Endothelial cell (in vitro differentiated cells): ENCODE measurements around the gene ANKMY1. TPM values are rescaled to one million over a fixed set of nuclear protein-coding genes. Genes with fewer than 3 reads are reported as not detected.

Experiments used
- DNase-seq: peaks from one replicate; pipeline ENCODE4 v3.0.0; 2021; ENCODE audit warnings: low spot score
- H3K27ac Mint-ChIP-seq: one replicate; pipeline ENCODE4 v1.8.0; 2021; ENCODE audit warnings: mixed read lengths, inconsistent platforms; ENCODE audit not compliant: unreplicated experiment
- H3K27me3 Mint-ChIP-seq: one replicate; pipeline ENCODE4 v1.8.0; 2021; ENCODE audit warnings: mild to moderate bottlenecking, moderate library complexity, mixed read lengths, inconsistent platforms; ENCODE audit not compliant: unreplicated experiment
- H3K36me3 Mint-ChIP-seq: one replicate; pipeline ENCODE4 v1.8.0; 2021; ENCODE audit warnings: mild to moderate bottlenecking, low read depth, mixed read lengths, inconsistent platforms; ENCODE audit not compliant: unreplicated experiment
- H3K4me1 Mint-ChIP-seq: one replicate; pipeline ENCODE4 v1.8.0; 2021; ENCODE audit warnings: mild to moderate bottlenecking, mixed read lengths, inconsistent platforms; ENCODE audit not compliant: unreplicated experiment
- H3K4me3 Mint-ChIP-seq: one replicate; pipeline ENCODE4 v1.8.0; 2021; ENCODE audit warnings: mild to moderate bottlenecking, mixed read lengths, inconsistent platforms; ENCODE audit not compliant: unreplicated experiment
- H3K9me3 Mint-ChIP-seq: one replicate; pipeline ENCODE4 v1.8.0; 2021; ENCODE audit warnings: mixed read lengths, inconsistent platforms; ENCODE audit not compliant: unreplicated experiment
- total RNA-seq: library from RNA; stranded (reverse); fragmentation: NEBNext Ultra II Directional; extraction: Animal tissue kit (Norgen Biotek cat#: 25700); gene quantifications from one replicate; pipeline ENCODE4 v1.2.1, GENCODE V29; 2021; ENCODE audit not compliant: unreplicated experiment
- TF ChIP-seq, protein P1 (sequence below): fragments of 200-600 bp; sonication (generic); IDR thresholded peaks from one replicate; pipeline ENCODE4 v1.5.0; 2021; ENCODE audit warnings: antibody characterized with exemption; ENCODE audit not compliant: unreplicated experiment

The ANKMY1 gene
- total RNA-seq, 1 donor from 2014 or later: 5.6 TPM

DNA sequence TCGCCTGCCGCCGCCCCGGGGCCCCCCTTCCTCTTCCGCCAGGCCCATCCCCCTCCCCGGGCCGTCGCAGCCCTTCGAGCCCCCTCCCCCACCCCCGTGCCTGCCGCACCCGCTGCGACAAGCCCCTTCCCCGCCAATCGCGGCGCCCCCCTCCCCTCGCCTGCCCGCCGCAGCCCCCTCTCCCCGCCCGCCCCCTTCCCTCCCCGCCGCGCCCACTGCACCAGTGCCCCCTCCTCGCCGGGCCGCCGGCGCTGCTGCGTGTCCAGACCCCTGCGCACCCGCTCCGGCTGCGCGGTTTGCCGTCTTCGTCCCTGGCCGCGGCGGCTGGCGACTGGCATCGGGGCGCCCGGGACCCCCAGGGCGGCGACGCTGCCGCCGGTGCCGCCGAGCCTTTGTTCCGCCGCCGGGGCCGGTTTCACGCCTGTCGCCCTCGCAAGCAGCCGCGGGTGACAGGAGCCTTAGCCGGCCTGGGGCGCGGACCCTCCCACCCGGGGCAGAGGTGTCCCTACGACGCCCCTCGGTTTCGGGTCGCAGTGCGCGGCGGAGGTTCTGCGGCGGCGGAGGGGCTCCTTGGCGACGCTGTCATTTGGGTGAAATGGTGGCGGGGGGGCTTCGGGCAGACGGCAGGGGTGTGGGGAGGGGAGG lies 104.2 kb downstream of the ANKMY1 start:
- peaks cover 3% of the 10 kb centered on the region for H3K36me3 Mint-ChIP-seq
- TF ChIP-seq, protein P1, sequence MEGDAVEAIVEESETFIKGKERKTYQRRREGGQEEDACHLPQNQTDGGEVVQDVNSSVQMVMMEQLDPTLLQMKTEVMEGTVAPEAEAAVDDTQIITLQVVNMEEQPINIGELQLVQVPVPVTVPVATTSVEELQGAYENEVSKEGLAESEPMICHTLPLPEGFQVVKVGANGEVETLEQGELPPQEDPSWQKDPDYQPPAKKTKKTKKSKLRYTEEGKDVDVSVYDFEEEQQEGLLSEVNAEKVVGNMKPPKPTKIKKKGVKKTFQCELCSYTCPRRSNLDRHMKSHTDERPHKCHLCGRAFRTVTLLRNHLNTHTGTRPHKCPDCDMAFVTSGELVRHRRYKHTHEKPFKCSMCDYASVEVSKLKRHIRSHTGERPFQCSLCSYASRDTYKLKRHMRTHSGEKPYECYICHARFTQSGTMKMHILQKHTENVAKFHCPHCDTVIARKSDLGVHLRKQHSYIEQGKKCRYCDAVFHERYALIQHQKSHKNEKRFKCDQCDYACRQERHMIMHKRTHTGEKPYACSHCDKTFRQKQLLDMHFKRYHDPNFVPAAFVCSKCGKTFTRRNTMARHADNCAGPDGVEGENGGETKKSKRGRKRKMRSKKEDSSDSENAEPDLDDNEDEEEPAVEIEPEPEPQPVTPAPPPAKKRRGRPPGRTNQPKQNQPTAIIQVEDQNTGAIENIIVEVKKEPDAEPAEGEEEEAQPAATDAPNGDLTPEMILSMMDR: no peak
- H3K9me3 Mint-ChIP-seq: no peaks in the 10 kb centered on the region
- no peak for DNase-seq
- H3K4me3 Mint-ChIP-seq: peak overlapping the region; percentile 80
- H3K4me1 Mint-ChIP-seq: peaks cover 13% of the 10 kb centered on the region
- peaks cover 26% of the 10 kb centered on the region for H3K27me3 Mint-ChIP-seq
- no peak overlapping the region for H3K27ac Mint-ChIP-seq

- Mint-ChIP-seq H3K9me3 (no peaks in the 10 kb centered on the region), H3K36me3 (peaks cover 3% of the 10 kb centered on the region), H3K27ac (no peak overlapping the region), H3K4me3 (no peak overlapping the region), H3K4me1 (peaks cover 10% of the 10 kb centered on the region), H3K27me3 (peaks cover 21% of the 10 kb centered on the region)
- TF ChIP-seq, protein P1: no peak
- DNase-seq: peak; percentile 54
These were observed 105.1 kb downstream of the ANKMY1 start for GRCh38 chr2:240452462-240453256.

DNA sequence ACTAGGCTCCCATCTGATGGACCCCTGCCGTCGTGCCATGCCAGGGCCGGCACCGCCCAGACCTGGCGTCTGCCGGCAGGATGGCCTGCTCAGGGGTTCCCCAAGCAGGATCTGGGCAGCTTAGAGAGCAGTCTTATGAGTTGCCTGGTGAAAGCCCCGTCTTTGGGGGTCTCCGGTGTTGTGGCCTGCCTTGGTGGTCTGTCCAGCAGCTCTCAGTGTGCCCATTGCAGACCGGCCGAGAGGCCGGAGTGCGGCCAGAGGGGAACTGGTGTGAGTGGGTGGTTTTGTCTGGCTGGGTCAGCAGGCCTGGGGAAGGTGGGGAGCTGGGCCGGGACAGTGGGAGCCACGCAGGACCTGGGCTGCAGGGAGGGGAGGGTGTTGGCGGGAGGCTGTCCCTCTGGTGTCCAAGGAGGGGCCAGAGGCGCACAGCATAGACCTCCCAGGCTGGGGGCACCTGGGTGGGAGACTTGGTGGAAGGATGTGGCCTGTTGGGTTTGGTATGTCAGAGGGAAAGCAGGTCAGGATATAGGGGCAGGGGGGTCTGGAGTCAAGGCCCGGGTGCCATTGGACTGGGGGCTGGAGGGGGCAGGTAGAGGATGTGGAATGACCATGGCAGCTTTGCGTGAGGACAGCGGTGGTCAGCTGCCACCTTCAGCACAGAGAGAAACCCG lies 105.9 kb downstream of the ANKMY1 start:
- TF ChIP-seq, protein P1: no peak
- no peak for DNase-seq
- H3K4me3 Mint-ChIP-seq: peak overlapping the region; percentile 42
- H3K27me3 Mint-ChIP-seq: peaks cover 19% of the 10 kb centered on the region
- no peaks in the 10 kb centered on the region for H3K9me3 Mint-ChIP-seq
- peaks cover 3% of the 10 kb centered on the region for H3K36me3 Mint-ChIP-seq
- H3K4me1 Mint-ChIP-seq: peaks cover 10% of the 10 kb centered on the region
- H3K27ac Mint-ChIP-seq: no peak overlapping the region

DNA sequence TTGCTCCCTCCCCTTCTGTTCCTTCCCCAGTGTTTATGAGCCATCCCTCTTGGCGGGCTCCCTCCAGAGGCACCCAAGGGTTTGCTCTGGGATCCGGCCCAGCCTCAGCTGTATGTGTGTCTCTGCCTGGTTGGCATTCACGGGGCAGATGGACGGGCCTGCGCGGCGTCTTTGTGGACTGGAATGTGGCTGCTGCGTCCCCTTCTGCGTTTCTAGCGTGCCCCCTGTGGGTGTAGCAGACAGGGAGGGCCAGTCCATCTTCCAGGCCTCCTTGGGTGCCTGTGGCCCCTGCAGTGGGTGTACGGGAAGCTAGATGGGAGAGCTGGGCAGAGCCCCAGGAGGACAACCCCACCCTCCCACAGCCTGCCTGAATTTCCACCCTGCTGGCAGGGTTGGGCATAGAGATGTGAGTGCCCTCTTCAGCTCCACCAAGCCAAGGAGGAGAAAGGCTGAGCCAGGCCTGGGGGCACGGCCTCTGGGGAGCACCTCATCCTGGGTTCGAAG lies 106.6 kb downstream of the ANKMY1 start:
- peaks cover 3% of the 10 kb centered on the region for H3K36me3 Mint-ChIP-seq
- H3K4me1 Mint-ChIP-seq: peaks cover 10% of the 10 kb centered on the region
- H3K27ac Mint-ChIP-seq: no peak overlapping the region
- H3K4me3 Mint-ChIP-seq: no peak overlapping the region
- no peak for DNase-seq
- no peaks in the 10 kb centered on the region for H3K9me3 Mint-ChIP-seq
- TF ChIP-seq, protein P1: no peak
- peaks cover 21% of the 10 kb centered on the region for H3K27me3 Mint-ChIP-seq
